ENCODE results near the gene EPPIN.
A peak's percentile ranks its signal among the peaks of the same experiment; 100 is the strongest.

- TF ChIP-seq CTCF (IDR thresholded peaks at IDR 0.05) (peak; percentile 67 to 79 (median 72)), POLR2A (IDR thresholded peaks at IDR 0.05) (no peak)
Measured at GRCh38 chr20:45592574-45593189, 45.5 kb upstream of the EPPIN start.

Data from right lobe of liver (tissue), 4 donors.